ENCODE measurements around the gene TTC23.

Gene TTC23

GRCh38 chr15:99123713-99124451, 125.5 kb downstream of the TTC23 start:
- Histone ChIP-seq H3K4me1 (ENCODE audit: insufficient read depth, poor library complexity, severe bottlenecking) (peaks cover 17% of the 10 kb centered on the region), H3K36me3 (ENCODE audit: low read depth) (no peaks in the 10 kb centered on the region), H3K9me3 (ENCODE audit: severe bottlenecking) (no peaks in the 10 kb centered on the region), H3K27me3 (ENCODE audit: insufficient read depth, poor library complexity, severe bottlenecking) (no peaks in the 10 kb centered on the region), H3K27ac (ENCODE audit: poor library complexity, severe bottlenecking) (peak overlapping the region; percentile 74), H3K4me3 (ENCODE audit: severe bottlenecking) (no peak overlapping the region)
- TF ChIP-seq CTCF (IDR thresholded peaks at IDR 0.05; ENCODE audit: poor library complexity, severe bottlenecking), result no peak
- peak; percentile 96 for ATAC-seq (ENCODE audit: low read depth)
- DNase-seq (ENCODE audit: low spot score), result peak; percentile 98

DNA sequence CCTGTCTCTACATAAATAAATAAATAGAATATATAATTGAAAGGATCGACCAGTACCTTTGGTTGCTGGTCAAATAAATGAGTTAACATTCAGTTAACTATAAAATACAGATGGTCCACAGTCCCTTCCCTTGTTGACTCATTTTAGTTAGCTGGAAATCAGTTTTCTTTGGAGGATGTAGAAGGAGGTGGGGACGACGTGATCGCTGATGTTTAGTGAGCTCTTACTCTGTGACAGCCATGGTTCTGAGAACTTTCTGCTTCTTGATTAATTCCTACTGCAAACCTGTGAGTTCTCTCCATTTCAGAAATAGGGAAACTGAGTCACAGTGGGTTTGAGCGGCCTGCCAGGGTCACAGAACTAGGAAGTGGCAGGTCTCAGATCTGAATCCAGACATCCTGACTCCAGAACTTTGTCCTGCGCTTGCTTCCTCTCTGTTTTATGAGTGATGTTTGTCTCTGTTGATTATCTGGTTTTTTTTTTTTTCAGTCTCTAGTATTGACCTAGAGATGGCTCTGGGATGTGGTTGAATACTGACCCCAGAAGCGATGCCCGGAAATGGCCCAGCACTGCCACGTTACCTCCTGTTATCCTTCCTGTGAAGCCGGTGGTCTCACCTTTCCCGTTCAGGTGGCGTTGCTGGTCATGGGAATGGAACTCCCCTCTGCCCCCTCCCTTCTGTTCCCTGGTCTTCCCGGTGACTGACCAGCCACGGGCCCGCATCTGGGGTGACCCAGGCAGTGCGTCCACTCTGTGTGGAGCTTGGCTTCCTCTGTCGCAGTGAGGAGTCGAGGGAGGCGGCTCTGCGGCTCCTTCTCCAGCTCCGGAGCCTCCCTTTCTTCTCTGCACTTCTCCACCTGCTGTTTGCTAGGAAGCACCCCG, 126.3 kb downstream of the TTC23 start:
- Histone ChIP-seq H3K27me3 (ENCODE audit: insufficient read depth, poor library complexity, severe bottlenecking) (no peaks in the 10 kb centered on the region), H3K9me3 (ENCODE audit: severe bottlenecking) (no peaks in the 10 kb centered on the region), H3K4me1 (ENCODE audit: insufficient read depth, poor library complexity, severe bottlenecking) (peaks cover 13% of the 10 kb centered on the region), H3K4me3 (ENCODE audit: severe bottlenecking) (no peak overlapping the region), H3K36me3 (ENCODE audit: low read depth) (no peaks in the 10 kb centered on the region), H3K27ac (ENCODE audit: poor library complexity, severe bottlenecking) (peak overlapping the region; percentile 74)
- DNase-seq (ENCODE audit: low spot score), result no peak
- TF ChIP-seq CTCF (IDR thresholded peaks at IDR 0.05; ENCODE audit: poor library complexity, severe bottlenecking), result no peak
- ATAC-seq (ENCODE audit: low read depth), result no peak

- no peak for ATAC-seq (ENCODE audit: low read depth)
- Histone ChIP-seq H3K27ac (ENCODE audit: poor library complexity, severe bottlenecking) (no peak overlapping the region), H3K4me1 (ENCODE audit: insufficient read depth, poor library complexity, severe bottlenecking) (peaks cover 13% of the 10 kb centered on the region), H3K27me3 (ENCODE audit: insufficient read depth, poor library complexity, severe bottlenecking) (no peaks in the 10 kb centered on the region), H3K36me3 (ENCODE audit: low read depth) (no peaks in the 10 kb centered on the region), H3K9me3 (ENCODE audit: severe bottlenecking) (no peaks in the 10 kb centered on the region), H3K4me3 (ENCODE audit: severe bottlenecking) (no peak overlapping the region)
- DNase-seq (ENCODE audit: low spot score), result no peak
- no peak for TF ChIP-seq CTCF (IDR thresholded peaks at IDR 0.05; ENCODE audit: poor library complexity, severe bottlenecking)
Measured at GRCh38 chr15:99121691-99122410, 127.5 kb downstream of the TTC23 start.

DNA sequence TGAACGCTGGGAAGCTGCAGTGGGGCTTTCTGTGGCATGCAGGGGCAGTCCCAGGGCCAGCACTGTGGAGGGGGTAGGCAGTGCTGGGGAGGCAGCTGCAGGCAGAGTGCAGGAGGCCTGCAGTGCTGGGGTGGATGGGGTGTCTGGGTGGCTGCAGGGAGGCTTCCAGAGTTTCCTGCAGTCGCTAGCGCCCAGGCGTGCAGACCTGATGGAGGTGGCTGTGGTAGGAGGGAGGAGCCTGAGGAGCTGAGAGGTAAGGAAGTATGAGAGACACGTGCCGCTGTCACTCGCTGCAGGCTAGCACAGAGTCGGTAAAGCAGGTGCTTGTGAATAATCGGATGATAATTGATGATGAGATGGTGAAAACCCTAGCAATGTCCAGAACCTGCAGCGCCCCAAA, 128.2 kb downstream of the TTC23 start:
- no peak overlapping the region for H3K27ac ChIP-seq (ENCODE audit: poor library complexity, severe bottlenecking)
- H3K4me3 ChIP-seq (ENCODE audit: severe bottlenecking), result no peak overlapping the region
- ATAC-seq (ENCODE audit: low read depth), result no peak
- peaks cover 13% of the 10 kb centered on the region for H3K4me1 ChIP-seq (ENCODE audit: insufficient read depth, poor library complexity, severe bottlenecking)
- no peak for TF ChIP-seq CTCF (IDR thresholded peaks at IDR 0.05; ENCODE audit: poor library complexity, severe bottlenecking)
- DNase-seq (ENCODE audit: low spot score), result no peak
- H3K9me3 ChIP-seq (ENCODE audit: severe bottlenecking), result no peaks in the 10 kb centered on the region
- H3K27me3 ChIP-seq (ENCODE audit: insufficient read depth, poor library complexity, severe bottlenecking), result no peaks in the 10 kb centered on the region
- no peaks in the 10 kb centered on the region for H3K36me3 ChIP-seq (ENCODE audit: low read depth)
